ENCODE data around the gene PTBP3. TPM values are rescaled to one million over a fixed set of nuclear protein-coding genes. Genes with fewer than 3 reads are reported as not detected.
"Not testable (repeated sequence)": the region's sequence is repeated elsewhere in the genome, so short reads cannot be mapped to it uniquely, and the experiment has no call there.

PTBP3 gene
- total RNA-seq, 4 donors from 2014 or later, result 33.7 to 89.1 (median 42.4) TPM

DNA sequence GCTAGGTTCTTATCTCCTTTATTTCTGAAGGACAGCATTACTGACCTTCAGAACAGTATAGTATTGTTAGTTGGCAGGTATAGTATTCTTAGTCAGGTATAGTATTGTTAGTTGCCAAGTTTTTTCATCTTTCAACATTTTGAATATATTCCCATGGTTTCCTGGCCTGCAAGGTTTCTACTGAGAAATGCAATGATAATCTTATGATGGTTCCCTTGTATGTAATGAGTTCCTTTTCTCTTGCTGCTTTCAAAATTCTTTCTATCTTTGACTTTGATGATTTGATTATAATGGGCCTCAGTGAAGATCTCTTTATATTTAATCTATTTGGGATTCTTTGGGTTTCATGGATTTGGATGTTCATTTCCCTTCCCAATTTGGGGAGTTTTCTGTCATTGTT lies 34.0 kb upstream of the PTBP3 start:
- DNase-seq, result no peak
- intact Hi-C loops (cut with DNase I), result loop anchor here (10.0 kb wide), 1 partner anchor 463 kb away; no protein-coding TSS in a partner anchor
- H3K4me3 ChIP-seq (replicated peaks in 1 of 3), result no peak overlapping the region
- H3K27me3 ChIP-seq, result no peaks in the 10 kb centered on the region
- no peak overlapping the region for H3K27ac ChIP-seq
- no peaks in the 10 kb centered on the region for H3K9me3 ChIP-seq
- TF ChIP-seq POLR2A (IDR thresholded peaks at IDR 0.05), result no peak
- TF ChIP-seq, protein P1, sequence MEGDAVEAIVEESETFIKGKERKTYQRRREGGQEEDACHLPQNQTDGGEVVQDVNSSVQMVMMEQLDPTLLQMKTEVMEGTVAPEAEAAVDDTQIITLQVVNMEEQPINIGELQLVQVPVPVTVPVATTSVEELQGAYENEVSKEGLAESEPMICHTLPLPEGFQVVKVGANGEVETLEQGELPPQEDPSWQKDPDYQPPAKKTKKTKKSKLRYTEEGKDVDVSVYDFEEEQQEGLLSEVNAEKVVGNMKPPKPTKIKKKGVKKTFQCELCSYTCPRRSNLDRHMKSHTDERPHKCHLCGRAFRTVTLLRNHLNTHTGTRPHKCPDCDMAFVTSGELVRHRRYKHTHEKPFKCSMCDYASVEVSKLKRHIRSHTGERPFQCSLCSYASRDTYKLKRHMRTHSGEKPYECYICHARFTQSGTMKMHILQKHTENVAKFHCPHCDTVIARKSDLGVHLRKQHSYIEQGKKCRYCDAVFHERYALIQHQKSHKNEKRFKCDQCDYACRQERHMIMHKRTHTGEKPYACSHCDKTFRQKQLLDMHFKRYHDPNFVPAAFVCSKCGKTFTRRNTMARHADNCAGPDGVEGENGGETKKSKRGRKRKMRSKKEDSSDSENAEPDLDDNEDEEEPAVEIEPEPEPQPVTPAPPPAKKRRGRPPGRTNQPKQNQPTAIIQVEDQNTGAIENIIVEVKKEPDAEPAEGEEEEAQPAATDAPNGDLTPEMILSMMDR (IDR thresholded peaks at IDR 0.05), result no peak
- H3K4me1 ChIP-seq, result no peaks in the 10 kb centered on the region
- H3K36me3 ChIP-seq, result no peaks in the 10 kb centered on the region

DNA sequence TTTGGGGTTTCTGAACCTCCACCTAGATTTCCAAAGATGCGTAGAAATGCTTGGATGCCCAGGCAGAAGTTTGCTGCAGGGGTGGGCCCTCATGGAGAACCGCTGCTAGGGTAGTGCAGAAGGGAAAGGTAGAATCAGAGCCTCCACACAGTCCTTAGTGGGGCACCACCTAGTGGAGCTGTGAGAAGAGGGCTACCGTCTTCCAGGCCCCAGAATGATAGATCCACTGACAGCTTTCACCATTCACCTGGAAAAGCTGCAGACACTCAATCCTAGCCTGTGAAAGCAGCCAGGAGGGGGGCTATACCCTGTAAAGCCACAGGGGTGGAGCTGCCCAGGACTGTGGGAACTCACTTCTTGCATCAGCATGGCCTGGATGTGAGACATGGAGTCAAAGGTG lies 33.2 kb upstream of the PTBP3 start:
- 71 to 86% methylated on average over 3 of the region's 3 CpGs for WGBS, 2 donors

DNA sequence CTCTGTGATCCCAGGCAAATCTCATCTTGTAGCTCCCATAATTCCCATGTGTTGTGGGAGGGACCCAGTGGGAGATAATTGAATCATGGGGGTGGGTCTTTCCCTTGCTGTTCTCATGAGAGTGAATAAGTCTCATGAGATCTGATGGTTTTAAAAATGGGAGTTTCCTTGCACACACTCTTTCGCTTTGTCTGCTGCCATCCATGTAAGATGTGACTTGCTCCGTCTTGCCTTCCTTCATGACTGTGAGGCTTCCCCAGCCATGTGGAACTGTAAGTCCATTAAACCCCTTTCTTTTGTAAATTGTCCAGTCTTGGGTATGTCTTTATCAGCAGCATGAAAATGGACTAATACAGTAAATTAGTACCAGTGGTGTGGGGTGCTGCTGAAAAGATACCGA lies 31.8 kb upstream of the PTBP3 start:
- DNase-seq; H3K4me3 ChIP-seq (replicated peaks in 1 of 3); H3K36me3 ChIP-seq; H3K9me3 ChIP-seq; H3K4me1 ChIP-seq; H3K27ac ChIP-seq; H3K27me3 ChIP-seq: not testable (repeated sequence)
- WGBS, 2 donors, result 96 to 99% methylated on average over 3 of the region's 3 CpGs
- intact Hi-C loops (cut with DNase I), result loop anchor here (10.0 kb wide), 1 partner anchor 460 kb away; no protein-coding TSS in a partner anchor

More for the DNA sequence above, 33.2 kb upstream of the PTBP3 start:
- H3K27me3 ChIP-seq, result no peaks in the 10 kb centered on the region
- H3K36me3 ChIP-seq, result no peaks in the 10 kb centered on the region
- TF ChIP-seq POLR2A (IDR thresholded peaks at IDR 0.05), result no peak
- H3K4me3 ChIP-seq (replicated peaks in 1 of 3), result no peak overlapping the region
- intact Hi-C loops (cut with DNase I), result loop anchor here (10.0 kb wide), 1 partner anchor 462 kb away; no protein-coding TSS in a partner anchor
- no peaks in the 10 kb centered on the region for H3K4me1 ChIP-seq
- no peak for DNase-seq
- no peak overlapping the region for H3K27ac ChIP-seq
- no peaks in the 10 kb centered on the region for H3K9me3 ChIP-seq

DNA sequence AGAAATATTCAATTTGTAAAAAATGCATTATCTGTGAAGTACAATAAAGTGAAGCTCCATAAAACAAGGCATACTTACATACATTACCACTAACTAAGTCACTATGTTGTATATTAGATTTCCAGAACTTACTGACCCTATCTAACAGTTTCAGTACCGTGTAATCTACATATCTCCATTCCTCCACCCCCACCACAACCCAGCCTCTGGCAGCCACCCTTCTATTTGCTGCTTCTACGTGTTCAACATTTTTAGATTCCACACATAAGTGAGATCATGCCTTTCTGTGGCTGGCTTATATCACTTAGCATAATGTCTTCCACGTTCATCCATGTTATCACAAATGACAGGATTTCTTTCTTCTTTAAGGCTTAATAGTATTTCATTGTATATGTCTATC lies 31.3 kb upstream of the PTBP3 start:
- 57 to 94% methylated on average over 3 of the region's 3 CpGs for WGBS, 2 donors
- H3K27me3 ChIP-seq, result no peaks in the 10 kb centered on the region
- no peaks in the 10 kb centered on the region for H3K36me3 ChIP-seq
- no peak overlapping the region for H3K27ac ChIP-seq
- DNase-seq, result no peak
- no peak for TF ChIP-seq POLR2A (IDR thresholded peaks at IDR 0.05)
- TF ChIP-seq, protein P1 (IDR thresholded peaks at IDR 0.05), result no peak
- peaks cover 0 to 8% of the 10 kb centered on the region in 2 donors for H3K4me1 ChIP-seq
- intact Hi-C loops (cut with DNase I), result loop anchor here (5.0 to 10.0 kb wide), 2 partner anchors 267 to 460 kb away; no protein-coding TSS in a partner anchor
- H3K9me3 ChIP-seq, result no peaks in the 10 kb centered on the region
- no peak overlapping the region for H3K4me3 ChIP-seq (replicated peaks in 1 of 3)

DNA sequence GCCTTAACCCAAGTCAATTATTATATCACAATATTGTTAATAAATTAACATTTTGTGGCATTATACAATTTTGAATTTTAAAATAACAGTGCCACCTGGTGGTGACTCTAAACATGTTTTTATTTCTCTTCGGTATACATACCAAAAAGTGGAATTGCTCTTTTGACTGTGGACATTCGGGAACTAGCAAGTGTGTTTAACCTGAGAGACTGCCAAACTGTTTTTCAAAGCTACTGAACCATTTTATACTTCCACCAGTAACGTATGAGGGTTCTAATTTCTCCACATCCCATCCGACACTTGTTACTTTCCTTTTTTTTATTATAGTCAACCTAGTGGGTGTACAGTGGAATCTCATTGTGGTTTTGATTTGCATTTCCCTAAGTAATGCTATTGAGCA lies 28.2 kb upstream of the PTBP3 start:
- peaks cover 0 to 15% of the 10 kb centered on the region in 2 donors for H3K4me1 ChIP-seq
- WGBS, 2 donors, result 7 to 8% methylated on average over 4 of the region's 4 CpGs
- H3K36me3 ChIP-seq, result no peaks in the 10 kb centered on the region
- H3K9me3 ChIP-seq, result no peaks in the 10 kb centered on the region
- TF ChIP-seq, protein P1 (IDR thresholded peaks at IDR 0.05), result peak; percentile 27 to 76 (median 49)
- TF ChIP-seq POLR2A (IDR thresholded peaks at IDR 0.05), result no peak
- H3K27ac ChIP-seq, result no peak overlapping the region
- intact Hi-C loops (cut with DNase I), result loop anchor here (5.0 to 10.0 kb wide), 2 partner anchors 264 to 457 kb away; no protein-coding TSS in a partner anchor
- H3K27me3 ChIP-seq, result no peaks in the 10 kb centered on the region
- no peak overlapping the region for H3K4me3 ChIP-seq (replicated peaks in 1 of 3)
- DNase-seq, result no peak

DNA sequence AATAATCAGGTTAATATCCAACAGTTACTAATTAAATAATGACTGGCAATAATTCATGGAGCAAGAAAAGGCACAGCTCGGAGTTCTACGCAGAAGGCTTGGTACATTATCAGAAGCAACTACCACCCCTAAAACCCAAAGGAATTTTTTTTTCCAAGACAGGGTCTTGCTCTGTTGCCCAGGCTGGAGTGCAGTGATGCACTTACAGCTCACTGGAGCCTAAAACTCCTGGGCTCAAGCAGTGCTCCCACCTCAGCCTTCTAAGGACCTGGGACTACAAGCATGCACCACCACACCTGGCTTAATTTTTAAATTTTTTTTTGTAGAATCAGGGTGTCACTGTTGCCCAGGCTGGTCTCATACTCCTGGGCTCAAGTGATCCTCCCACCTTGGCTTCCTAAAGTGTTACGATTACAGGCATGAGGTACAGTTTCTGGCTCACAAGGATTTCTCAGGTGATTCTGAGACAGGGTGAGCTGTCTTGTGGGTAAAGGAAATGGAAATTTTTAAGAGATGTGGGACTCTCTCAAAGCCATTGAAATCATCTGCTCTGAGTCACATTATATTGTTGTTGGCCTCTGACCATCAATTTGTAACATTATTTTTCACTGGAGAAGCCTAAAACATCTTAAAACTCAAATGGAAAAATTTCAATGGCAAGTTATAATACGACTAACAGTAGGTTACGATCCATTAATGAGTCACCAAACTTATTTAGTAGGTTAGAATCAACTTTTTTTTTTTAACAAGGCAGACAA lies 26.8 kb upstream of the PTBP3 start:
- 78 to 80% methylated on average over 5 of the region's 5 CpGs for WGBS, 2 donors
- Histone ChIP-seq H3K4me1 (peaks cover 1 to 16% of the 10 kb centered on the region in 2 donors), H3K27ac (peak overlapping the region in 2 of 3 donors; percentile 16 to 31), H3K9me3 (no peaks in the 10 kb centered on the region), H3K4me3 (replicated peaks in 1 of 3) (no peak overlapping the region), H3K36me3 (no peaks in the 10 kb centered on the region), H3K27me3 (no peaks in the 10 kb centered on the region)
- DNase-seq, result peak; percentile 35 to 56
- TF ChIP-seq, protein P1 (IDR thresholded peaks at IDR 0.05), result no peak
- TF ChIP-seq POLR2A (IDR thresholded peaks at IDR 0.05), result no peak
- intact Hi-C loops (cut with DNase I), result loop anchor here (5.0 to 10.0 kb wide), 2 partner anchors 263 to 455 kb away; no protein-coding TSS in a partner anchor
